ENCODE measurements around the gene PXYLP1.

GRCh38 chr3:141289228-141289772, 57.7 kb downstream of the PXYLP1 start:
- TF ChIP-seq, protein P1, sequence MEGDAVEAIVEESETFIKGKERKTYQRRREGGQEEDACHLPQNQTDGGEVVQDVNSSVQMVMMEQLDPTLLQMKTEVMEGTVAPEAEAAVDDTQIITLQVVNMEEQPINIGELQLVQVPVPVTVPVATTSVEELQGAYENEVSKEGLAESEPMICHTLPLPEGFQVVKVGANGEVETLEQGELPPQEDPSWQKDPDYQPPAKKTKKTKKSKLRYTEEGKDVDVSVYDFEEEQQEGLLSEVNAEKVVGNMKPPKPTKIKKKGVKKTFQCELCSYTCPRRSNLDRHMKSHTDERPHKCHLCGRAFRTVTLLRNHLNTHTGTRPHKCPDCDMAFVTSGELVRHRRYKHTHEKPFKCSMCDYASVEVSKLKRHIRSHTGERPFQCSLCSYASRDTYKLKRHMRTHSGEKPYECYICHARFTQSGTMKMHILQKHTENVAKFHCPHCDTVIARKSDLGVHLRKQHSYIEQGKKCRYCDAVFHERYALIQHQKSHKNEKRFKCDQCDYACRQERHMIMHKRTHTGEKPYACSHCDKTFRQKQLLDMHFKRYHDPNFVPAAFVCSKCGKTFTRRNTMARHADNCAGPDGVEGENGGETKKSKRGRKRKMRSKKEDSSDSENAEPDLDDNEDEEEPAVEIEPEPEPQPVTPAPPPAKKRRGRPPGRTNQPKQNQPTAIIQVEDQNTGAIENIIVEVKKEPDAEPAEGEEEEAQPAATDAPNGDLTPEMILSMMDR (IDR thresholded peaks at IDR 0.05; ENCODE audit: control extremely low read depth in 1 of 3, insufficient read depth in 1 of 3, low read depth in 1 of 3, low read length in 3 of 3) = no peak
- no peak for TF ChIP-seq YY1 (IDR thresholded peaks at IDR 0.05; ENCODE audit: low read depth, low read length)
- no peak for TF ChIP-seq EP300 (IDR thresholded peaks at IDR 0.05; ENCODE audit: borderline replicate concordance in 1 of 2, low read depth in 2 of 2, low read length in 2 of 2)
- no peak for TF ChIP-seq KDM5A (IDR thresholded peaks at IDR 0.05; ENCODE audit: low read length)
- no peak for TF ChIP-seq JUND (IDR thresholded peaks at IDR 0.05; ENCODE audit: low read length)
- TF ChIP-seq RXRA (IDR thresholded peaks at IDR 0.05; ENCODE audit: insufficient read depth, low read depth, low read length) = no peak
- TF ChIP-seq TAF1 (IDR thresholded peaks at IDR 0.05; ENCODE audit: low read depth, low read length) = no peak
- TF ChIP-seq SP1 (IDR thresholded peaks at IDR 0.05; ENCODE audit: low read depth, low read length) = no peak
- no peak for TF ChIP-seq POLR2AphosphoS5 (IDR thresholded peaks at IDR 0.05; ENCODE audit: low read depth, low read length)
- TF ChIP-seq HDAC2 (IDR thresholded peaks at IDR 0.05; ENCODE audit: borderline replicate concordance in 1 of 2, low read depth in 2 of 2, low read length in 2 of 2) = no peak
- TF ChIP-seq CBX5 (IDR thresholded peaks at IDR 0.05; ENCODE audit: low read depth, low read length) = no peak
- TF ChIP-seq MAX (IDR thresholded peaks at IDR 0.05) = no peak
